GM19455 (cell line): ENCODE results near the gene ABTB1.
"Not testable (repeated sequence)": the region's sequence is repeated elsewhere in the genome, so short reads cannot be mapped to it uniquely, and the experiment has no call there.

Experiments used
- ATAC-seq: cut with Tn5 transposase; IDR thresholded peaks from one replicate; pipeline ENCODE4 v1.9.1; 2021; ENCODE audit not compliant: unreplicated experiment

The ABTB1 gene

GRCh38 chr3:127671523-127672428 is 976 bp upstream of the ABTB1 start:
- ATAC-seq: peak; percentile 15

- peak; percentile 49 for ATAC-seq
These were observed 694 bp downstream of the ABTB1 start for GRCh38 chr3:127673191-127674100.

GRCh38 chr3:127674101-127674721 is 1.5 kb downstream of the ABTB1 start:
- no peak for ATAC-seq

- no peak for ATAC-seq
These were observed 2.0 kb downstream of the ABTB1 start for GRCh38 chr3:127674790-127675189.

- ATAC-seq: no peak
These were observed 3.1 kb downstream of the ABTB1 start for GRCh38 chr3:127675651-127676391.

- ATAC-seq: no peak
These were observed 3.7 kb downstream of the ABTB1 start for GRCh38 chr3:127676456-127676855.

- no peak for ATAC-seq
These were observed 4.2 kb downstream of the ABTB1 start for GRCh38 chr3:127676921-127677351.

GRCh38 chr3:127677541-127678314 is 5.0 kb downstream of the ABTB1 start:
- no peak for ATAC-seq

GRCh38 chr3:127678315-127678599 is 5.5 kb downstream of the ABTB1 start:
- no peak for ATAC-seq

- ATAC-seq: no peak
These were observed 6.1 kb downstream of the ABTB1 start for GRCh38 chr3:127678611-127679533.

GRCh38 chr3:127679534-127680145 is 6.9 kb downstream of the ABTB1 start:
- no peak for ATAC-seq

- ATAC-seq: no peak
These were observed 7.5 kb downstream of the ABTB1 start for GRCh38 chr3:127680146-127680661.

- ATAC-seq: no peak
These were observed 8.1 kb downstream of the ABTB1 start for GRCh38 chr3:127680798-127681221.

GRCh38 chr3:127682175-127682554 is 9.4 kb downstream of the ABTB1 start:
- not testable (repeated sequence) for ATAC-seq

GRCh38 chr3:127682561-127682960 is 9.8 kb downstream of the ABTB1 start:
- no peak for ATAC-seq

GRCh38 chr3:127684871-127685707 is 12.3 kb downstream of the ABTB1 start:
- ATAC-seq: no peak
